GM12891 (cell line): ENCODE results near the gene ACTA2.

ENCODE experiments used
- DNase-seq: peaks from one replicate; pipeline ENCODE4 v3.0.0; 2011; ENCODE audit warnings: low spot score; ENCODE audit not compliant: insufficient read length
- FAIRE-seq: peaks from 2 replicates; lab custom pipeline; 2011; peaks lifted over from hg19 to GRCh38; lab: Jason Lieb, UNC
- PAX5 ChIP-seq: IDR thresholded peaks from 2 replicates; pipeline ENCODE4 v1.6.1; 2011; ENCODE audit warnings: low read length, moderate library complexity, mild to moderate bottlenecking; ENCODE audit not compliant: insufficient read depth, severe bottlenecking
- POLR2A ChIP-seq: IDR thresholded peaks from 2 replicates; pipeline ENCODE4 v1.6.1; 2011; ENCODE audit warnings: low read depth, low read length, control low read depth
- POLR2AphosphoS5 ChIP-seq: IDR thresholded peaks from 2 replicates; pipeline ENCODE4 v1.6.1; 2011; ENCODE audit warnings: low read depth, low read length, control low read depth
- POU2F2 ChIP-seq: IDR thresholded peaks from 2 replicates; pipeline ENCODE4 v1.6.1; 2011; ENCODE audit warnings: low read depth, mild to moderate bottlenecking, control low read depth, low read length, moderate library complexity
- SPI1 ChIP-seq: IDR thresholded peaks from 2 replicates; pipeline ENCODE4 v1.6.1; 2011; ENCODE audit warnings: low read depth, low read length, control low read depth
- TAF1 ChIP-seq: IDR thresholded peaks from 2 replicates; pipeline ENCODE4 v1.6.1; 2011; ENCODE audit warnings: low read depth, low read length, control low read depth

ACTA2 gene

DNA sequence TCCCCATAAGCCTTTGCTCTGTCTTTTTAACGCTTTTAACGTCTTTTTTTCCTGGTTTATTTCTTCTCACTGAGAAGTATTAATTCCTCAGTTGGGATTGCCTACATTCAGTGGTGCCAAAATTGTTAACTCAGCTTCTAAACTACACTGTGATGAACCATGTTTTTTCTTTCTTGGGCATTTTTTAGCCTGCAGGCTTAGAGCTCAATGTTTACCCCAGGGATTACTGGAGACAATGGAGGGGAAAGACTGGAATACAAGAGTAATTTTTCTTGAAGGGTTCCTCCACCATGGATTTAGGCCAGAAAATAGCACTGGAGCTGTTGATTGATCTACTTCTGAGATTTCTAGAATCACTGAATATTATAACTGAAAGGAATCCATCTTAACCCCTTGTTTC lies 52.7 kb downstream of the ACTA2 start:
- TF ChIP-seq TAF1 (no peak), POLR2AphosphoS5 (no peak), POU2F2 (no peak), PAX5 (no peak), POLR2A (no peak), SPI1 (no peak)
- DNase-seq = no peak
- FAIRE-seq = peak; percentile 51

- FAIRE-seq (peak; percentile 92), DNase-seq (no peak)
- TF ChIP-seq PAX5 = no peak
- no peak for TF ChIP-seq POLR2AphosphoS5
- no peak for TF ChIP-seq TAF1
- TF ChIP-seq POLR2A = no peak
- no peak for TF ChIP-seq SPI1
- no peak for TF ChIP-seq POU2F2
Measured at GRCh38 chr10:88898727-88899126, 53.8 kb downstream of the ACTA2 start.

- FAIRE-seq (peak; percentile 85), DNase-seq (no peak)
- TF ChIP-seq PAX5 (no peak), TAF1 (no peak), POU2F2 (no peak), POLR2AphosphoS5 (no peak), SPI1 (no peak), POLR2A (no peak)
Measured at GRCh38 chr10:88896994-88897853, 55.3 kb downstream of the ACTA2 start.

GRCh38 chr10:88896372-88896993 lies 56.1 kb downstream of the ACTA2 start:
- DNase-seq (no peak), FAIRE-seq (peak; percentile 76)
- TF ChIP-seq SPI1 (no peak), PAX5 (no peak), POU2F2 (no peak)

GRCh38 chr10:88895250-88895649 lies 57.3 kb downstream of the ACTA2 start:
- TF ChIP-seq POLR2A = no peak
- no peak for TF ChIP-seq POLR2AphosphoS5
- DNase-seq = no peak
- FAIRE-seq = peak; percentile 83

- TF ChIP-seq TAF1 = no peak
- TF ChIP-seq SPI1 = no peak
- TF ChIP-seq POLR2AphosphoS5 = no peak
- TF ChIP-seq POLR2A = no peak
- no peak for TF ChIP-seq POU2F2
- no peak for TF ChIP-seq PAX5
- no peak for DNase-seq
- FAIRE-seq = no peak
Measured at GRCh38 chr10:88893611-88894010, 59.0 kb downstream of the ACTA2 start.

- FAIRE-seq (peak; percentile 50), DNase-seq (no peak)
- TF ChIP-seq PAX5 (no peak), POLR2AphosphoS5 (no peak), POU2F2 (no peak), POLR2A (no peak), TAF1 (no peak), SPI1 (no peak)
Measured at GRCh38 chr10:88892222-88892967, 60.2 kb downstream of the ACTA2 start.

GRCh38 chr10:88890681-88891381 lies 61.7 kb downstream of the ACTA2 start:
- DNase-seq (no peak), FAIRE-seq (peak; percentile 33)

DNA sequence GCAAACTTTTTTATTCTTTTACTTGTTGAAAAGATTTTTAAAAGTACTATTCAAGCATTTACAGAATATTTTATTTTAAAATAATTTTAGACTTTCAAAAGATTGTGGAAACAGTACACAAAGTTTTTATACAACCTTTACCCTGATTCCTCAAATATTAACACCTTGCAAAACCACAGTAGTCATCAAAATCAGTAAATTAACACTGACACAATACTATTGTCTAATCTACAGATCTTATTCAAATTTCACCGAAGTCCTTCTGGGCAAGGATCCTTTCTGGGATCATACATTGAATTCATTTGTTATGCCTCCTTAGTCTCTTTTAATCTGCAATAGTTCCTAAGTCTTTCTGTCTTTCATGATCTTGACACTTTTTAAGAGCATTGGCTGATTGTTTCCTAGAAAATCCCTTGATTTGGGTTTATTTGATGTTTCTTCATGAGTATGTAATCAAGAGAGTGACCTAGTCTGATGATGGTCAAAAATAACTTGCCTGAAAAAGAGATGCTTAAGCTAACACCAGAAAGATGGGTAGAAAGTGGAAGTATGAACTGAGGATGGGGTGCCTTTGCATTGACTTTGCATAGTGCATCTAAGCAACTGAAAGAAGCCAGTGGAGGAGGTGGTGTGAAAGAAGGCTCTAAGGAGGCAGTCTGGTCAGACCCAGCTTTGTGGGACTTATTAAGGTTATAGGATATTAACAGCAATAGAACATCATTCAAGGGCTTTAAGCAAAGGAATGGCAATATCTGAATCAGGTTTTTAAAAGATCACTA lies 62.8 kb downstream of the ACTA2 start:
- DNase-seq = no peak
- TF ChIP-seq SPI1 (no peak), POU2F2 (peak; percentile 92; the same call in 1 of the 2 replicates), PAX5 (no peak)
- peak; percentile 96 for FAIRE-seq

More at GRCh38 chr10:88890681-88891381, 61.7 kb downstream of the ACTA2 start:
- TF ChIP-seq SPI1 = no peak
- TF ChIP-seq POLR2AphosphoS5 = no peak
- no peak for TF ChIP-seq TAF1
